Endothelial cell of umbilical vein (primary cell): ENCODE data around the gene ATXN7. TPM values are rescaled to one million over a fixed set of nuclear protein-coding genes. Genes with fewer than 3 reads are reported as not detected.
A peak's percentile ranks its signal among the peaks of the same experiment; 100 is the strongest.

Source experiments
- BruUV-seq: library from RNA; stranded (reverse); fragments of 400-500 nt; replicated peaks from 2 replicates; lab custom pipeline; 2021; lab: Mats Ljungman, UMichigan
- CTCF ChIA-PET: fragments of 300-600, 350-600 bp; sonication (Branson Sonifier 250); formaldehyde crosslinking; loops from one replicate; lab custom pipeline; 2021; ENCODE audit warnings: antibody characterized with exemption, inconsistent platforms; lab: Charles Lee
- POLR2A ChIA-PET: fragments of 300-600, 350-600 bp; sonication (Branson Sonifier 250); formaldehyde crosslinking; loops from one replicate; lab custom pipeline; 2021; ENCODE audit warnings: antibody characterized with exemption, inconsistent platforms; lab: Charles Lee
- DNase-seq: peaks from one replicate; pipeline ENCODE4 v3.0.0-alpha.2; 2011; ENCODE audit warnings: low read depth, low spot score
- FAIRE-seq: peaks from 2 replicates; lab custom pipeline; 2011; peaks lifted over from hg19 to GRCh38; lab: Jason Lieb, UNC
- H2AFZ ChIP-seq: 2 replicates; pipeline ENCODE4 v1.6.0; 2012; ENCODE audit warnings: low read depth, low read length, control low read depth, inconsistent platforms
- H3K27ac ChIP-seq: 2 replicates; pipeline ENCODE4 v1.5.1; 2011; ENCODE audit warnings: low read depth, mild to moderate bottlenecking, control low read depth, low read length, moderate library complexity; ENCODE audit not compliant: insufficient read depth
- H3K27me3 ChIP-seq, 2 experiments: 2 replicates each; pipeline versions ENCODE4 v1.6.0 to v1.6.1; 2011; ENCODE audit warnings: low read length in 2 of 2, mixed read lengths in 1 of 2; ENCODE audit not compliant: control insufficient read depth in 2 of 2, insufficient read depth in 2 of 2
- H3K36me3 ChIP-seq, 2 experiments: 2 replicates in 1 of 2; 3 replicates in 1 of 2; pipeline ENCODE4 v1.5.1; 2011; ENCODE audit warnings: low read length in 2 of 2, mild to moderate bottlenecking in 1 of 2, moderate library complexity in 1 of 2; ENCODE audit not compliant: control insufficient read depth in 2 of 2, insufficient read depth in 2 of 2; ENCODE audit errors: extremely low read depth in 1 of 2
- H3K4me1 ChIP-seq: 3 replicates; pipeline ENCODE4 v1.5.1; 2011; ENCODE audit warnings: mild to moderate bottlenecking, low read length; ENCODE audit not compliant: control insufficient read depth, insufficient read depth; ENCODE audit errors: extremely low read depth
- H3K4me2 ChIP-seq: 2 replicates; pipeline ENCODE4 v1.6.1; 2011; ENCODE audit warnings: low read length, control low read depth, mixed read lengths; ENCODE audit not compliant: insufficient read depth
- H3K4me3 ChIP-seq, 3 experiments: fragments of 200-600 bp in 1 of 3; sonication (generic), shearing (Covaris generic) in 1 of 3; replicated peaks in 1 of 3; 2 replicates each; pipeline ENCODE4 v1.5.1; 2011 to 2016; ENCODE audit warnings: control low read depth in 3 of 3, low read length in 3 of 3, mild to moderate bottlenecking in 2 of 3, inconsistent platforms in 1 of 3, low read depth in 1 of 3, moderate library complexity in 1 of 3; ENCODE audit not compliant: insufficient read depth in 1 of 3
- H3K79me2 ChIP-seq: 2 replicates; pipeline ENCODE4 v1.6.0; 2012; ENCODE audit warnings: low read length, inconsistent platforms; ENCODE audit not compliant: control insufficient read depth, insufficient read depth
- H3K9ac ChIP-seq: replicated peaks from 2 replicates; pipeline ENCODE3; 2011; ENCODE audit warnings: low read length, control low read depth; ENCODE audit not compliant: insufficient read depth; ENCODE audit errors: extremely low read depth
- H3K9me1 ChIP-seq: replicated peaks from 3 replicates; pipeline ENCODE4 v1.6.0; 2011; ENCODE audit warnings: mild to moderate bottlenecking, low read length; ENCODE audit not compliant: control insufficient read depth, insufficient read depth; ENCODE audit errors: extremely low read depth
- H3K9me3 ChIP-seq: replicated peaks from 2 replicates; pipeline ENCODE4 v1.5.1; 2012; ENCODE audit warnings: low read length, inconsistent platforms; ENCODE audit not compliant: control insufficient read depth, insufficient read depth
- H4K20me1 ChIP-seq: replicated peaks from 2 replicates; pipeline ENCODE3; 2011; ENCODE audit warnings: mild to moderate bottlenecking, low read length; ENCODE audit not compliant: control insufficient read depth, insufficient read depth; ENCODE audit errors: extremely low read depth
- EZH2 ChIP-seq: IDR thresholded peaks from 2 replicates; pipeline ENCODE4 v1.6.1; 2012; ENCODE audit warnings: borderline replicate concordance, low read depth, mild to moderate bottlenecking, moderate library complexity, low read length, inconsistent platforms; ENCODE audit not compliant: severe bottlenecking
- FOS ChIP-seq: IDR thresholded peaks from 2 replicates; pipeline ENCODE4 v1.6.1; 2011; ENCODE audit warnings: mild to moderate bottlenecking, low read length, moderate library complexity, borderline replicate concordance; ENCODE audit not compliant: insufficient read depth
- GATA2 ChIP-seq: IDR thresholded peaks from 2 replicates; pipeline ENCODE4 v1.7.0; 2011; ENCODE audit warnings: low read depth, mild to moderate bottlenecking, moderate library complexity, mixed read lengths, low read length; ENCODE audit not compliant: insufficient read length, insufficient read depth
- JUN ChIP-seq: IDR thresholded peaks from 2 replicates; pipeline ENCODE4 v1.6.1; 2011; ENCODE audit warnings: borderline replicate concordance, low read depth; ENCODE audit not compliant: insufficient read length, insufficient read depth
- MAX ChIP-seq: IDR thresholded peaks from 2 replicates; pipeline ENCODE4 v1.6.1; 2011; ENCODE audit not compliant: insufficient read depth, insufficient read length
- MYC ChIP-seq: IDR thresholded peaks from one replicate; pipeline ENCODE4 v1.6.1; 2011; ENCODE audit warnings: mild to moderate bottlenecking, low read depth, low read length
- POLR2A ChIP-seq: IDR thresholded peaks from 2 replicates; pipeline ENCODE4 v1.6.1; 2012; ENCODE audit warnings: low read depth, mild to moderate bottlenecking, control low read depth, low read length
- POLR2AphosphoS5 ChIP-seq: IDR thresholded peaks from 2 replicates; pipeline ENCODE4 v1.6.1; 2012; ENCODE audit warnings: low read depth, mild to moderate bottlenecking, control low read depth, low read length, moderate library complexity; ENCODE audit not compliant: insufficient read depth
- dilution Hi-C: fragments of 300-500 bp; cut with MboI; formaldehyde crosslinking; loops from one replicate; pipeline ENCODE4 v1.15.0; 2019; ENCODE audit warnings: low sequenced_read_pairs; ENCODE audit not compliant: extremely low pct_ligation_motif_present
- intact Hi-C: fragments of 100-400 bp; cut with micrococcal nuclease; formaldehyde crosslinking; loops from one replicate; pipeline ENCODE4 v1.10.0; 2022
- polyA plus RNA-seq, 4 experiments: library from polyadenylated mRNA; depleted of rRNA in 3 of 4; stranded (reverse) in 3 of 4; unstranded in 1 of 4; fragments of >200 nt; gene quantifications; 2 replicates each; pipeline versions ENCODE4 v1.2.1 to v1.2.3, GENCODE V29; 2011 to 2012; ENCODE audit warnings: missing spikeins in 1 of 4
- total RNA-seq: library from RNA; stranded (reverse); gene quantifications from 2 replicates; pipeline ENCODE4 v1.2.3, GENCODE V29; 2021
- TF ChIP-seq, protein P1 (sequence below), 2 donors: IDR thresholded peaks; 1 replicate in 1 of 2; 2 replicates in 1 of 2; pipeline ENCODE4 v1.5.1; 2011; ENCODE audit warnings: low read length in 2 of 2, mild to moderate bottlenecking in 2 of 2, moderate library complexity in 2 of 2, control low read depth in 1 of 2, inconsistent platforms in 1 of 2, low read depth in 1 of 2; ENCODE audit not compliant: insufficient read depth in 1 of 2; ENCODE audit errors: extremely low read depth in 1 of 2

The ATXN7 gene
- total and polyA plus RNA-seq, 2 donors (not counting 3 experiments of a cell fraction or from before 2014, with no cell fraction given) = 21.2 to 34.7 TPM

- dilution Hi-C loops = no loop called here
- peaks cover 0 to 2% of the 10 kb centered on the region in 2 experiments for H3K36me3 ChIP-seq
- peak overlapping the region; percentile 85 for H3K27ac ChIP-seq
- CTCF ChIA-PET = interaction anchor here (0.9 to 3.0 kb wide), 2 partner anchors 12 to 44 kb away, joined by 3 to 8 read pairs; no protein-coding TSS in a partner anchor
- TSS peak; percentile 26 for BruUV-seq
- H3K9me3 ChIP-seq = no peaks in the 10 kb centered on the region
- POLR2A ChIA-PET = no interaction called here
- H3K79me2 ChIP-seq = peaks cover 25% of the 10 kb centered on the region
- TF ChIP-seq POLR2A (no peak), MAX (no peak), MYC (no peak)
- H3K9ac ChIP-seq = peak overlapping the region; percentile 85
- H3K4me2 ChIP-seq = peak overlapping the region; percentile 80
- peak overlapping the region; percentile 59 to 85 (median 59) for H3K4me3 ChIP-seq
- DNase-seq (peak; percentile 43), FAIRE-seq (no peak)
- no peaks in the 10 kb centered on the region for H3K9me1 ChIP-seq
- intact Hi-C loops = loop anchor here (1.0 to 5.0 kb wide), 4 partner anchors 49 to 91 kb away; no protein-coding TSS in a partner anchor
- H3K27me3 ChIP-seq = no peaks in the 10 kb centered on the region
- no peak overlapping the region for H2AFZ ChIP-seq
- H4K20me1 ChIP-seq = no peaks in the 10 kb centered on the region
- H3K4me1 ChIP-seq = peaks cover 24% of the 10 kb centered on the region
Measured at GRCh38 chr3:63912768-63913588, 49.3 kb downstream of the ATXN7 start.

- POLR2A ChIA-PET = no interaction called here
- Histone ChIP-seq H3K4me2 (peak overlapping the region; percentile 80), H3K36me3 (peaks cover 0 to 7% of the 10 kb centered on the region in 2 experiments)
Measured at GRCh38 chr3:63914312-63914711, 50.6 kb downstream of the ATXN7 start.

More at GRCh38 chr3:63914312-63914711, 50.6 kb downstream of the ATXN7 start:
- Histone ChIP-seq H3K9me3 (no peaks in the 10 kb centered on the region), H4K20me1 (no peaks in the 10 kb centered on the region), H3K9me1 (no peaks in the 10 kb centered on the region), H3K4me3 (no peak overlapping the region), H3K9ac (no peak overlapping the region), H3K79me2 (peaks cover 32% of the 10 kb centered on the region), H2AFZ (no peak overlapping the region), H3K27ac (no peak overlapping the region), H3K27me3 (no peaks in the 10 kb centered on the region), H3K4me1 (peaks cover 24% of the 10 kb centered on the region)
- CTCF ChIA-PET = no interaction called here
- dilution Hi-C loops = no loop called here
- intact Hi-C loops = loop anchor here (5.0 kb wide), 2 partner anchors 48 to 92 kb away; no protein-coding TSS in a partner anchor
- DNase-seq = peak; percentile 15
- no peak for TF ChIP-seq POLR2A
- no peak for TF ChIP-seq MYC
- TF ChIP-seq, protein P1, sequence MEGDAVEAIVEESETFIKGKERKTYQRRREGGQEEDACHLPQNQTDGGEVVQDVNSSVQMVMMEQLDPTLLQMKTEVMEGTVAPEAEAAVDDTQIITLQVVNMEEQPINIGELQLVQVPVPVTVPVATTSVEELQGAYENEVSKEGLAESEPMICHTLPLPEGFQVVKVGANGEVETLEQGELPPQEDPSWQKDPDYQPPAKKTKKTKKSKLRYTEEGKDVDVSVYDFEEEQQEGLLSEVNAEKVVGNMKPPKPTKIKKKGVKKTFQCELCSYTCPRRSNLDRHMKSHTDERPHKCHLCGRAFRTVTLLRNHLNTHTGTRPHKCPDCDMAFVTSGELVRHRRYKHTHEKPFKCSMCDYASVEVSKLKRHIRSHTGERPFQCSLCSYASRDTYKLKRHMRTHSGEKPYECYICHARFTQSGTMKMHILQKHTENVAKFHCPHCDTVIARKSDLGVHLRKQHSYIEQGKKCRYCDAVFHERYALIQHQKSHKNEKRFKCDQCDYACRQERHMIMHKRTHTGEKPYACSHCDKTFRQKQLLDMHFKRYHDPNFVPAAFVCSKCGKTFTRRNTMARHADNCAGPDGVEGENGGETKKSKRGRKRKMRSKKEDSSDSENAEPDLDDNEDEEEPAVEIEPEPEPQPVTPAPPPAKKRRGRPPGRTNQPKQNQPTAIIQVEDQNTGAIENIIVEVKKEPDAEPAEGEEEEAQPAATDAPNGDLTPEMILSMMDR (IDR thresholded peaks at IDR 0.05; ENCODE audit: extremely low read depth in 1 of 2, insufficient read depth in 1 of 2, low read depth in 1 of 2, low read length in 2 of 2) = no peak
- TF ChIP-seq FOS = no peak
- no peak for TF ChIP-seq POLR2AphosphoS5
- TF ChIP-seq GATA2 = no peak
- TF ChIP-seq JUN = no peak
- no peak for TF ChIP-seq EZH2
- TF ChIP-seq MAX = no peak
- no TSS peak for BruUV-seq
- no peak for FAIRE-seq
